ENCODE data around the gene IQCE. TPM values are rescaled to one million over a fixed set of nuclear protein-coding genes. Genes with fewer than 3 reads are reported as not detected.

IQCE gene
- total and polyA plus RNA-seq, 10 of the 15 experiments (the other 5 are each of a cell fraction or from before 2014, with no cell fraction given), result 0.37 to 8.1 (median 3.7) TPM

- Histone ChIP-seq H3K4me1 (ENCODE audit: control insufficient read depth, insufficient read depth, low read length) (peaks cover 31% of the 10 kb centered on the region), H3K27me3 (replicated peaks in 1 of 2; ENCODE audit: control insufficient read depth in 2 of 2, insufficient read depth in 2 of 2, low read length in 1 of 2) (no peaks in the 10 kb centered on the region), H3K9ac (ENCODE audit: control insufficient read depth, insufficient read depth, low read length) (no peak overlapping the region), H3K4me3 (no peak overlapping the region), H2AFZ (ENCODE audit: control insufficient read depth, low read depth, low read length) (no peak overlapping the region), H4K20me1 (ENCODE audit: control insufficient read depth, insufficient read depth) (no peaks in the 10 kb centered on the region), H3K4me2 (ENCODE audit: control insufficient read depth, insufficient read depth) (no peak overlapping the region), H3K9me3 (replicated peaks; ENCODE audit: control insufficient read depth, insufficient read depth, low read length) (no peaks in the 10 kb centered on the region), H3K36me3 (ENCODE audit: control insufficient read depth in 2 of 2, insufficient read depth in 2 of 2, low read length in 1 of 2) (no peaks in the 10 kb centered on the region; a peak in 2 of 4 replicates), H3K79me2 (ENCODE audit: control insufficient read depth, insufficient read depth, low read length) (peaks cover 8% of the 10 kb centered on the region), H3K27ac (ENCODE audit: control insufficient read depth, insufficient read depth) (no peak overlapping the region)
- TF ChIP-seq NFXL1 (IDR thresholded peaks at IDR 0.05; ENCODE audit: borderline replicate concordance), result no peak
- 0 out of 2 replicates have a peak, but pooled peaks have one; percentile 23 for TF ChIP-seq ZBTB33 (IDR thresholded peaks at IDR 0.05)
- no TSS peak for BruUV-seq (replicated peaks)
- RAD21 ChIA-PET (ENCODE audit: unreplicated experiment), result no interaction called here
- CTCF ChIA-PET, result no interaction called here
- in situ Hi-C loops (cut with MboI), result no loop called here
- FAIRE-seq (no peak), ATAC-seq (no peak), DNase-seq (ENCODE audit: low read depth, low spot score) (no peak)
- intact Hi-C loops (cut with micrococcal nuclease; ENCODE audit: unreplicated experiment), result no loop called here
- whole genome bisulfite sequencing (ENCODE audit: insufficient coverage, insufficient replicate concordance, low lambda C conversion rate, missing lambda C conversion rate), result 78% methylated on average over 37 of the region's 37 CpGs
- SMC1A ChIA-PET (ENCODE audit: uncharacterized antibody, unreplicated experiment), result no interaction called here
- POLR2A ChIA-PET, result no interaction called here
Measured at GRCh38 chr7:2639695-2640481, 81.1 kb downstream of the IQCE start.

GRCh38 chr7:2640482-2640830 lies 81.7 kb downstream of the IQCE start:
- Histone ChIP-seq H3K27ac (ENCODE audit: control insufficient read depth, insufficient read depth) (no peak overlapping the region), H3K79me2 (ENCODE audit: control insufficient read depth, insufficient read depth, low read length) (peaks cover 9% of the 10 kb centered on the region), H3K36me3 (ENCODE audit: control insufficient read depth in 2 of 2, insufficient read depth in 2 of 2, low read length in 1 of 2) (no peaks in the 10 kb centered on the region; a peak in 2 of 4 replicates), H3K4me2 (ENCODE audit: control insufficient read depth, insufficient read depth) (no peak overlapping the region), H3K27me3 (replicated peaks in 1 of 2; ENCODE audit: control insufficient read depth in 2 of 2, insufficient read depth in 2 of 2, low read length in 1 of 2) (no peaks in the 10 kb centered on the region), H3K9me3 (replicated peaks; ENCODE audit: control insufficient read depth, insufficient read depth, low read length) (no peaks in the 10 kb centered on the region), H2AFZ (ENCODE audit: control insufficient read depth, low read depth, low read length) (no peak overlapping the region), H4K20me1 (ENCODE audit: control insufficient read depth, insufficient read depth) (no peaks in the 10 kb centered on the region), H3K4me1 (ENCODE audit: control insufficient read depth, insufficient read depth, low read length) (peaks cover 37% of the 10 kb centered on the region), H3K4me3 (no peak overlapping the region), H3K9ac (ENCODE audit: control insufficient read depth, insufficient read depth, low read length) (no peak overlapping the region)
- POLR2A ChIA-PET, result no interaction called here
- SMC1A ChIA-PET (ENCODE audit: uncharacterized antibody, unreplicated experiment), result no interaction called here
- CTCF ChIA-PET, result no interaction called here
- no peak for FAIRE-seq
- no peak for DNase-seq (ENCODE audit: low read depth, low spot score)
- no peak for TF ChIP-seq PML (IDR thresholded peaks at IDR 0.05; ENCODE audit: low read length)
- TF ChIP-seq SKIL (IDR thresholded peaks at IDR 0.05; ENCODE audit: low read depth, poor library complexity, severe bottlenecking), result no peak
- 0 out of 2 replicates have a peak, but pooled peaks have one; percentile 35 for TF ChIP-seq LARP7 (IDR thresholded peaks at IDR 0.05)
- TF ChIP-seq BHLHE40 (IDR thresholded peaks at IDR 0.05; ENCODE audit: borderline replicate concordance in 1 of 2, low read depth in 2 of 2, low read length in 1 of 2), result peak in 1 of 2 experiments; percentile 11; a peak in 1 of 4 replicates
- intact Hi-C loops (cut with micrococcal nuclease; ENCODE audit: unreplicated experiment), result no loop called here
- no TSS peak for BruUV-seq (replicated peaks)
- in situ Hi-C loops (cut with MboI), result no loop called here
- RAD21 ChIA-PET (ENCODE audit: unreplicated experiment), result no interaction called here
- ATAC-seq, result no peak
- 82% methylated on average over 9 of the region's 12 CpGs for WGBS (ENCODE audit: insufficient coverage, insufficient replicate concordance, low lambda C conversion rate, missing lambda C conversion rate)
